Upper lobe of left lung (tissue), 6 donors: ENCODE measurements around the gene SND1. TPM values are rescaled to one million over a fixed set of nuclear protein-coding genes. Genes with fewer than 3 reads are reported as not detected.
A peak's percentile ranks its signal among the peaks of the same experiment; 100 is the strongest.

ENCODE experiments used
- ATAC-seq, 2 donors: fragments of 200-7000 bp; cut with Tn5 transposase; one replicate each; pipeline ENCODE4 v1.9.1; 2022; ENCODE audit warnings: mild to moderate bottlenecking in 2 of 2, moderate library complexity in 2 of 2; ENCODE audit not compliant: low FRiP score in 2 of 2
- DNase-seq, 2 donors: peaks; one replicate each; pipeline ENCODE4 v3.0.0-alpha.2; 2019 to 2020
- H3K27ac ChIP-seq, 4 donors: fragments of 200-600 bp; sonication (generic); one replicate each; pipeline ENCODE4 v1.5.1; 2016 to 2019
- H3K27me3 ChIP-seq, 4 donors: fragments of 200-600 bp; sonication (generic); one replicate each; pipeline ENCODE4 v1.5.1; 2017 to 2019
- H3K36me3 ChIP-seq, 4 donors: fragments of 200-600 bp; sonication (generic); one replicate each; pipeline ENCODE4 v1.5.1; 2016 to 2019
- H3K4me1 ChIP-seq, 4 donors: fragments of 200-600 bp; sonication (generic); one replicate each; pipeline ENCODE4 v1.5.1; 2018 to 2019
- H3K4me3 ChIP-seq, 4 donors: fragments of 200-600 bp; sonication (generic); one replicate each; pipeline ENCODE4 v1.5.1; 2017 to 2019; ENCODE audit warnings: mild to moderate bottlenecking in 2 of 4, moderate library complexity in 1 of 4
- H3K9me3 ChIP-seq, 4 donors: fragments of 200-600 bp; sonication (generic); one replicate each; pipeline ENCODE4 v1.5.1; 2018 to 2019
- CTCF ChIP-seq, 6 experiments: fragments of 450-650 bp in 4 of 6; fragments of 200-600 bp in 2 of 6; sonication (generic) in 2 of 6; IDR thresholded peaks; one replicate each; pipeline ENCODE4 v1.5.1; 2016 to 2019; ENCODE audit warnings: antibody characterized with exemption in 6 of 6
- EP300 ChIP-seq, 4 donors: sonication (generic); formaldehyde crosslinking; IDR thresholded peaks; one replicate each; pipeline ENCODE4 v1.5.1; 2017; ENCODE audit warnings: antibody characterized with exemption in 4 of 4, control low read depth in 2 of 4
- POLR2A ChIP-seq, 4 donors: fragments of 450-650 bp; IDR thresholded peaks; one replicate each; pipeline ENCODE4 v1.5.1; 2016 to 2017; ENCODE audit warnings: antibody characterized with exemption in 4 of 4, mild to moderate bottlenecking in 2 of 4
- POLR2AphosphoS5 ChIP-seq, 2 donors: sonication (generic); formaldehyde crosslinking; IDR thresholded peaks; one replicate each; pipeline ENCODE4 v1.5.1; 2017; ENCODE audit warnings: antibody characterized with exemption in 2 of 2
- WGBS, 2 donors: methylation state at CpG; one replicate each; pipeline ENCODE4 v1.1.5; 2017 to 2018; 5-methylcytosine and 5-hydroxymethylcytosine counted together
- total RNA-seq, 6 donors: library from RNA; depleted of rRNA in 4 of 6; stranded (reverse); fragments of >200 nt in 4 of 6; gene quantifications; one replicate each; pipeline versions ENCODE4 v1.1.0 to v1.2.1, GENCODE V29; 2016 to 2021
- donor health status: DM: no; HTN: no; CAD: no; lungs with moderate emphysema.
- donor health status: DM: no; HTN: yes; CAD: no; lungs with severe emphysema.

The SND1 gene
- total RNA-seq, 6 donors from 2014 or later = 107 to 167 (median 121) TPM

GRCh38 chr7:127665922-127666321 lies 13.9 kb downstream of the SND1 start:
- H3K9me3 ChIP-seq = no peaks in the 10 kb centered on the region
- DNase-seq = no peak
- H3K36me3 ChIP-seq = peaks cover 0 to 5% (median 0%) of the 10 kb centered on the region in 4 donors
- no peak overlapping the region for H3K27ac ChIP-seq
- H3K4me1 ChIP-seq = peaks cover 0 to 7% (median 2%) of the 10 kb centered on the region in 4 donors
- no peaks in the 10 kb centered on the region for H3K27me3 ChIP-seq
- 94% methylated on average over 7 of the region's 7 CpGs for WGBS, 2 donors
- ATAC-seq = no peak
- no peak for TF ChIP-seq POLR2AphosphoS5 (IDR thresholded peaks at IDR 0.05)
- no peak for TF ChIP-seq POLR2A (IDR thresholded peaks at IDR 0.05)
- no peak for TF ChIP-seq CTCF (IDR thresholded peaks at IDR 0.05)
- no peak for TF ChIP-seq EP300 (IDR thresholded peaks at IDR 0.05)
- H3K4me3 ChIP-seq = no peak overlapping the region

GRCh38 chr7:127666602-127667001 lies 14.6 kb downstream of the SND1 start:
- ATAC-seq = no peak
- TF ChIP-seq POLR2A (IDR thresholded peaks at IDR 0.05) = no peak
- TF ChIP-seq POLR2AphosphoS5 (IDR thresholded peaks at IDR 0.05) = no peak
- no peak for TF ChIP-seq EP300 (IDR thresholded peaks at IDR 0.05)
- no peak for TF ChIP-seq CTCF (IDR thresholded peaks at IDR 0.05)
- Histone ChIP-seq H3K36me3 (no peaks in the 10 kb centered on the region), H3K27ac (no peak overlapping the region), H3K4me3 (no peak overlapping the region), H3K4me1 (peaks cover 0 to 7% (median 2%) of the 10 kb centered on the region in 4 donors), H3K9me3 (no peaks in the 10 kb centered on the region), H3K27me3 (no peaks in the 10 kb centered on the region)
- no peak for DNase-seq
- WGBS, 2 donors = 90 to 91% methylated on average over 4 of the region's 4 CpGs

GRCh38 chr7:127667017-127667670 lies 15.2 kb downstream of the SND1 start:
- TF ChIP-seq POLR2A (IDR thresholded peaks at IDR 0.05) (no peak), EP300 (IDR thresholded peaks at IDR 0.05) (no peak), CTCF (IDR thresholded peaks at IDR 0.05) (no peak), POLR2AphosphoS5 (IDR thresholded peaks at IDR 0.05) (no peak)
- Histone ChIP-seq H3K4me1 (peaks cover 0 to 7% (median 2%) of the 10 kb centered on the region in 4 donors), H3K4me3 (no peak overlapping the region), H3K36me3 (no peaks in the 10 kb centered on the region), H3K9me3 (no peaks in the 10 kb centered on the region), H3K27ac (no peak overlapping the region), H3K27me3 (no peaks in the 10 kb centered on the region)
- ATAC-seq (no peak), DNase-seq (no peak)
- WGBS, 2 donors = 86 to 94% methylated on average over 3 of the region's 3 CpGs

GRCh38 chr7:127667759-127668530 lies 16.0 kb downstream of the SND1 start:
- 49 to 60% methylated on average over 2 of the region's 2 CpGs for WGBS, 2 donors
- Histone ChIP-seq H3K9me3 (no peaks in the 10 kb centered on the region), H3K36me3 (no peaks in the 10 kb centered on the region), H3K4me3 (no peak overlapping the region), H3K4me1 (peaks cover 0 to 7% (median 2%) of the 10 kb centered on the region in 4 donors), H3K27ac (no peak overlapping the region), H3K27me3 (no peaks in the 10 kb centered on the region)
- no peak for DNase-seq
- TF ChIP-seq POLR2A (IDR thresholded peaks at IDR 0.05) (no peak), EP300 (IDR thresholded peaks at IDR 0.05) (no peak), POLR2AphosphoS5 (IDR thresholded peaks at IDR 0.05) (no peak), CTCF (IDR thresholded peaks at IDR 0.05) (no peak)
- ATAC-seq = peak in 1 of 2 donors; percentile 78
